Mucosa of descending colon (tissue), 3 donors: ENCODE measurements around the gene TYW1B. TPM values are rescaled to one million over a fixed set of nuclear protein-coding genes. Genes with fewer than 3 reads are reported as not detected.
"Not testable (repeated sequence)": the region's sequence is repeated elsewhere in the genome, so short reads cannot be mapped to it uniquely, and the experiment has no call there.

Experiments used
- ATAC-seq: fragments of 200-7000 bp; cut with Tn5 transposase; one replicate; pipeline ENCODE4 v1.9.1; 2020; ENCODE audit warnings: mild to moderate bottlenecking, moderate library complexity
- DNase-seq, 3 donors: peaks; one replicate each; pipeline ENCODE4 v3.0.0-alpha.2; 2020
- H3K36me3 ChIP-seq: fragments of 200-600 bp; one replicate; pipeline ENCODE4 v1.8.0; 2021; ENCODE audit warnings: low read depth, mild to moderate bottlenecking
- H3K4me1 ChIP-seq: fragments of 200-600 bp; one replicate; pipeline ENCODE4 v1.8.0; 2021; ENCODE audit warnings: low read depth, mild to moderate bottlenecking
- H3K4me3 ChIP-seq: fragments of 200-600 bp; one replicate; pipeline ENCODE4 v1.8.0; 2021; ENCODE audit warnings: mild to moderate bottlenecking
- H3K9me3 ChIP-seq: fragments of 200-600 bp; one replicate; pipeline ENCODE4 v1.8.0; 2021; ENCODE audit warnings: mild to moderate bottlenecking
- intact Hi-C, 2 donors: fragments of 100-400 bp; cut with DNase I in 1 of 2; cut with micrococcal nuclease in 1 of 2; formaldehyde crosslinking; loops; one replicate each; pipeline versions ENCODE4 v1.11.0 to v1.11.1; 2022; cut with DNase I, micrococcal nuclease
- total RNA-seq, 3 donors: library from RNA; stranded (reverse); fragmentation: NEBNext Ultra II Directional in 2 of 3; extraction: Animal tissue kit (Norgen Biotek cat#: 25700) in 2 of 3; gene quantifications; one replicate each; pipeline versions ENCODE4 v1.2.1 to v1.2.4, GENCODE V29; 2021 to 2023
- TF ChIP-seq, protein P1 (sequence below): fragments of 200-600 bp; IDR thresholded peaks from one replicate; pipeline ENCODE4 v1.8.0; 2022; ENCODE audit warnings: antibody characterized with exemption, mild to moderate bottlenecking
- donor health status: DM: no; HTN: no; CAD: no; lungs with moderate emphysema.
- donor health status: DM: no; HTN: no; CAD: no.
- donor health status: DM: no; HTN: yes; CAD: no.

The TYW1B gene
- total RNA-seq, 3 donors from 2014 or later = 2.5 to 6.3 (median 3.5) TPM

DNA sequence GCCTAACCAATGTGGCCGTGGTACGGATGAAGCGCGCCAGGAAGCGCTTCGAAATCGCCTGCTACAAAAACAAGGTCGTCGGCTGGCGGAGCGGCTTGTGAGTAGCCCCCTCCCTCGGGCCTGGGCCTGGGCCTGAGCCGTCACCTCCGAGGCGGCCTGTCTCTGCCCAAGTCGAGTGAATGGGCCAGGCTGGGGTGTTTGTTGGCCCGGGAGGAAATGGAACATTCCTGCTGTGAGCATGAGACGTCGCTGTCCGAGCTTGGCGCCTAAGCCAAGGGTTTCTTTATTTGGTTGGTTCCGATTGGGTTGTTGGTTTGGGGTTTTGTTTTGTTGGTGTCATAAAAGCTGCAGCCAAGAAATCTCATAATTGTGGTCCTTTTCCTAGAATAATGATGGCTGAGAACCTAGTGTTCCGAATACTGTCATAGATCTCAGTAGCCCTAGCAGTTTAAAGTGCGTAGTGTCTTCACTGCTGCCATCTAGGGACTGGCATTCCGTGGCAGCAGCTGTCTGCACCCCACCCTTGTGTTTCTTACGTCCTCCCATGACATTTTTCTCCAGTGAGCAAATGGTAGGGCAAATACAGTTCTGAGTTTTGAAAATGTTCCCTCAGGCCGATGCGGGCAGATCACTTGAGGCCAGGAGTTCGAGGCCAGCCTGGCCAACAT lies 1.8 kb upstream of the TYW1B start:
- TF ChIP-seq, protein P1, sequence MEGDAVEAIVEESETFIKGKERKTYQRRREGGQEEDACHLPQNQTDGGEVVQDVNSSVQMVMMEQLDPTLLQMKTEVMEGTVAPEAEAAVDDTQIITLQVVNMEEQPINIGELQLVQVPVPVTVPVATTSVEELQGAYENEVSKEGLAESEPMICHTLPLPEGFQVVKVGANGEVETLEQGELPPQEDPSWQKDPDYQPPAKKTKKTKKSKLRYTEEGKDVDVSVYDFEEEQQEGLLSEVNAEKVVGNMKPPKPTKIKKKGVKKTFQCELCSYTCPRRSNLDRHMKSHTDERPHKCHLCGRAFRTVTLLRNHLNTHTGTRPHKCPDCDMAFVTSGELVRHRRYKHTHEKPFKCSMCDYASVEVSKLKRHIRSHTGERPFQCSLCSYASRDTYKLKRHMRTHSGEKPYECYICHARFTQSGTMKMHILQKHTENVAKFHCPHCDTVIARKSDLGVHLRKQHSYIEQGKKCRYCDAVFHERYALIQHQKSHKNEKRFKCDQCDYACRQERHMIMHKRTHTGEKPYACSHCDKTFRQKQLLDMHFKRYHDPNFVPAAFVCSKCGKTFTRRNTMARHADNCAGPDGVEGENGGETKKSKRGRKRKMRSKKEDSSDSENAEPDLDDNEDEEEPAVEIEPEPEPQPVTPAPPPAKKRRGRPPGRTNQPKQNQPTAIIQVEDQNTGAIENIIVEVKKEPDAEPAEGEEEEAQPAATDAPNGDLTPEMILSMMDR = peak; percentile 22
- Histone ChIP-seq H3K4me3 (peak overlapping the region; percentile 39), H3K4me1 (peaks cover 21% of the 10 kb centered on the region)
- H3K36me3 ChIP-seq, H3K9me3 ChIP-seq, intact Hi-C loops: not testable (repeated sequence)
- ATAC-seq (peak; percentile 68), DNase-seq (peak; percentile 58 to 67 (median 65))

- ATAC-seq (peak; percentile 85), DNase-seq (peak; percentile 94 to 98 (median 96))
- intact Hi-C loops, H3K9me3 ChIP-seq, H3K36me3 ChIP-seq: not testable (repeated sequence)
- Histone ChIP-seq H3K4me1 (peaks cover 21% of the 10 kb centered on the region), H3K4me3 (peak overlapping the region; percentile 39)
Measured at GRCh38 chr7:72829291-72829686, 1.3 kb upstream of the TYW1B start.

- ATAC-seq, DNase-seq, intact Hi-C loops: not testable (repeated sequence)
Measured at GRCh38 chr7:72823765-72824732, 4.0 kb downstream of the TYW1B start.

GRCh38 chr7:72822497-72822896 lies 5.5 kb downstream of the TYW1B start:
- H3K4me1 ChIP-seq, H3K36me3 ChIP-seq, H3K4me3 ChIP-seq, DNase-seq, ATAC-seq, intact Hi-C loops, H3K9me3 ChIP-seq: not testable (repeated sequence)

More at GRCh38 chr7:72823765-72824732, 4.0 kb downstream of the TYW1B start:
- not testable (repeated sequence) for H3K36me3 ChIP-seq, H3K4me3 ChIP-seq, H3K9me3 ChIP-seq, H3K4me1 ChIP-seq
- TF ChIP-seq, protein P1 = peak; percentile 35

GRCh38 chr7:72818663-72819361 lies 9.2 kb downstream of the TYW1B start:
- H3K36me3 ChIP-seq, H3K9me3 ChIP-seq, intact Hi-C loops, DNase-seq, H3K4me3 ChIP-seq, H3K4me1 ChIP-seq, ATAC-seq: not testable (repeated sequence)

- H3K9me3 ChIP-seq, H3K4me1 ChIP-seq, intact Hi-C loops, DNase-seq, H3K4me3 ChIP-seq, H3K36me3 ChIP-seq: not testable (repeated sequence)
- ATAC-seq = peak; percentile 71
Measured at GRCh38 chr7:72817661-72818060, 10.3 kb downstream of the TYW1B start.

DNA sequence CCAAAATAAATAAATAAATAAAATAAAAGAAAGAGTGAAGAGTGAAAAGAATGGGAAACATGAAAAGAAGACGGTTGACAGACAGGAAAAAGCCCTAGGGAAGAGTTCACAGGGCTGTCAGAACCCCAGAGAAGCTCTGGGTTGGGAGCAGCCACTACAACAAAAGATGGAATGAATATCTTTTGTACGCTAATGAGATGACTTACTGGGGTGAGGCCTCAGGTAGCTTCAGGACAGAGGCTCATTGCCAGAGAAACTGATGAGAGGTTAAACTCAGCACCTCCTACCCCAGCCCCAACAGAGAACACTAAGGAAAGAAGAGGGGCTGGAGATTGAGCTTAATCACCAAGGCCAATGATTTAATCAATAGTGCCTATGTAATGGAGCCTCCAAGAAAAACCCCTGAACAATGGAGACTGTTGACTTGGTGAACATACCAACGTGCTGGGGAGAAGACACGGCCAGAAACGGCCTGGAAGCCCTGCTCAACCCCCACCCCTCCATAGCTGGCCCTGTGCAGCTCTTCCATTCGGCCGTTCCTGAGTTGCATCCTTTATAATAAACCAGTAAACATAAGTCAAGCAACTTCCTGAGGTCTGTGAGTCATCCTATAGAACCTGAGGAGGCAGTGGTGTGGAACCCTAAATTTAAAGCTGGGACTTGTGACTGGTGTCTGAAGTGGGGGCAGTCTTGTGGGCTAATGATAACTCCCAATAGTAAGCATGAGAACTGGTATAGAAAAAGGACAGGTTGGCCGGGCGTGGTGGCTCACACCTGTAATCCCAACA lies 11.4 kb downstream of the TYW1B start:
- intact Hi-C loops, ATAC-seq, H3K9me3 ChIP-seq, H3K36me3 ChIP-seq, H3K4me3 ChIP-seq, H3K4me1 ChIP-seq, DNase-seq: not testable (repeated sequence)

- H3K9me3 ChIP-seq, ATAC-seq, intact Hi-C loops, H3K4me1 ChIP-seq, DNase-seq, H3K4me3 ChIP-seq, H3K36me3 ChIP-seq: not testable (repeated sequence)
Measured at GRCh38 chr7:72810437-72810836, 17.6 kb downstream of the TYW1B start.

DNA sequence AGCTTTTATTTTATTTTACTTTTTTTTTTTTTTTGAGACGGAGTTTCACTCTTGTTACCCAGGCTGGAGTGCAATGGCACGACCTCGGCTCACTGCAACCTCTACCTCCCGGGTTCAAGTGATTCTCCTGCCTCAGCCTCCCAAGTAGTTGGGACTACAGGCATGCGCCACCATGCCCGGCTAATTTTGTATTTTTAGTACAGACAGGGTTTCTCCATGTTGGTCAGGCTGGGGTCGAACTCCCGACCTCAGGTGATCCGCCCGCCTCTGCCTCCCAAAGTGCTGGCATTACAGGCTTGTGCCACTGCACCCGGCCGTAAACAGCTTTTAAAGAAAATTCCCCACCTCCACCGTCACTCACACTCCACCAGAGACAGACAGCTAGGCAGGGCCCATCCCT lies 19.5 kb downstream of the TYW1B start:
- H3K36me3 ChIP-seq, ATAC-seq, intact Hi-C loops, H3K9me3 ChIP-seq, DNase-seq, H3K4me1 ChIP-seq, H3K4me3 ChIP-seq: not testable (repeated sequence)

- intact Hi-C loops, H3K36me3 ChIP-seq, DNase-seq, H3K4me3 ChIP-seq, ATAC-seq, H3K4me1 ChIP-seq, H3K9me3 ChIP-seq: not testable (repeated sequence)
Measured at GRCh38 chr7:72806851-72807250, 21.1 kb downstream of the TYW1B start.
